ENCODE results near the gene DNAJB13. TPM values are rescaled to one million over a fixed set of nuclear protein-coding genes. Genes with fewer than 3 reads are reported as not detected.

DNAJB13 gene
- polyA plus RNA-seq, 6 donors from 2014 or later = 0.32 to 0.72 (median 0.37) TPM; not detected in 2

DNA sequence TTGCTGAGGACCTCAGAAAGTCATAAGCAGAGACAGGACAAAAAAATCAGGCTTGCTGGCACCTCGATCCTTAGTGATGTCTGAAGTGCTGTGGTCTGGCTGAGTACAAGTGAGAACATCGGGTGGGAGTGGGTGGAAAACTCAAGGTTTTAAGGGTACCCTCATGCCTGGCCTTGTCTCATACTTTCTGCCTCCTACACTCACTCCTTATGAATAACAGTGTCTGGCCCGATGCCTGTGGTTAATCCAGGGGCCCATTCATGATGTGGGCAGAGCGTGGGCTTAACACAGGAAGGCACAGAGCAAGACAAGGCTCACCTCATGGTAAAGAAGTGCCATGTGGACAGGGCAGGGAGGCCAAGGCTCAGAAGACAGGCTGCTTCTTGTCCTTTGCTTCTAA is 69.0 kb downstream of the DNAJB13 start:
- Mint-ChIP-seq H3K4me1 (peaks cover 21 to 40% (median 31%) of the 10 kb centered on the region in 3 donors), H3K27ac (peak overlapping the region in 3 of 6 donors; percentile 7 to 56 (median 48)), H3K4me3 (peak overlapping the region in 2 of 8 donors; percentile 26 to 37), H3K9me3 (no peaks in the 10 kb centered on the region), H3K27me3 (no peaks in the 10 kb centered on the region), H3K36me3 (peaks cover 0 to 30% of the 10 kb centered on the region in 2 donors)
- DNase-seq (no peak), ATAC-seq (ENCODE audit: low read depth in 2 of 2) (no peak)

Other genes starting within 250 kb of the DNAJB13 start
- 10 to 100 TPM; 73.5 to 94.5 (median 84.2) TPM for gene RAB6A, start 190.0 kb upstream of the DNAJB13 start, polyA plus RNA-seq (ENCODE audit: low read depth in 6 of 6)
- gene MRPL48, start 163.2 kb upstream of the DNAJB13 start, polyA plus RNA-seq (ENCODE audit: low read depth in 6 of 6) = 10 to 100 TPM; 54.8 to 91.9 (median 60.3) TPM
- gene COA4, start 74.2 kb upstream of the DNAJB13 start, polyA plus RNA-seq (ENCODE audit: low read depth in 6 of 6) = 10 to 100 TPM; 41.6 to 83.9 (median 65.2) TPM
- gene PAAF1, start 74.0 kb upstream of the DNAJB13 start, polyA plus RNA-seq (ENCODE audit: low read depth in 6 of 6) = 10 to 100 TPM; 11.5 to 22.5 (median 16.0) TPM
- 1,000 to 10,000 TPM; 1,601 to 2,628 (median 2,020) TPM for gene UCP2, start 31.8 kb downstream of the DNAJB13 start, polyA plus RNA-seq (ENCODE audit: low read depth in 6 of 6)
- gene UCP3, start 58.1 kb downstream of the DNAJB13 start, polyA plus RNA-seq (ENCODE audit: low read depth in 6 of 6) = under 1 TPM in 3 of 6 donors, not detected in 3; 0.09 to 0.31 (median 0.11) TPM
- 10 to 100 TPM in 3 of 6 donors, 1 to 10 TPM in 3; 4.6 to 22.2 (median 9.9) TPM for gene C2CD3, start 220.0 kb downstream of the DNAJB13 start, polyA plus RNA-seq (ENCODE audit: low read depth in 6 of 6)
- 10 to 100 TPM in 3 of 6 donors, 1 to 10 TPM in 3; 5.4 to 12.7 (median 10.7) TPM for gene PPME1, start 220.3 kb downstream of the DNAJB13 start, polyA plus RNA-seq (ENCODE audit: low read depth in 6 of 6)